Loucy (cell line): ENCODE data around the gene PDZD7.

Experiments used
- H2AFZ ChIP-seq: fragments of 200-600 bp; sonication (generic); 2 replicates; pipeline ENCODE4 v1.6.0; 2016; ENCODE audit warnings: antibody characterized with exemption, mild to moderate bottlenecking, low read length, moderate library complexity
- H3F3A ChIP-seq: fragments of 200-600 bp; 2 replicates; pipeline ENCODE4 v1.6.0; 2016; ENCODE audit warnings: antibody characterized with exemption, low read depth, mild to moderate bottlenecking
- H3K27me3 ChIP-seq: fragments of 200-600 bp; sonication (generic); 2 replicates; pipeline ENCODE4 v1.6.1; 2014; ENCODE audit warnings: low read length, mild to moderate bottlenecking; ENCODE audit not compliant: insufficient read depth, poor library complexity, severe bottlenecking
- H3K36me3 ChIP-seq: fragments of 200-600 bp; sonication (generic); 2 replicates; pipeline ENCODE4 v1.6.1; 2016; ENCODE audit warnings: low read length; ENCODE audit not compliant: insufficient read depth
- H3K4me1 ChIP-seq: fragments of 200-600 bp; sonication (generic); 2 replicates; pipeline ENCODE4 v1.5.1; 2014; ENCODE audit warnings: low read length, mild to moderate bottlenecking; ENCODE audit not compliant: insufficient read depth, poor library complexity, severe bottlenecking
- H3K4me2 ChIP-seq: fragments of 200-600 bp; sonication (generic); 2 replicates; pipeline ENCODE4 v1.6.0; 2014; ENCODE audit warnings: antibody characterized with exemption, low read length, low read depth, mild to moderate bottlenecking; ENCODE audit not compliant: poor library complexity, severe bottlenecking
- H3K4me3 ChIP-seq: fragments of 200-600 bp; sonication (generic); 2 replicates; pipeline ENCODE4 v1.5.1; 2014; ENCODE audit warnings: low read length, mild to moderate bottlenecking, mixed read lengths; ENCODE audit not compliant: poor library complexity, severe bottlenecking
- H3K79me2 ChIP-seq: fragments of 200-600 bp; sonication (generic); 2 replicates; pipeline ENCODE4 v1.6.1; 2014; ENCODE audit warnings: low read length; ENCODE audit not compliant: insufficient read depth
- H3K9ac ChIP-seq: fragments of 200-600 bp; sonication (generic); 2 replicates; pipeline ENCODE4 v1.6.0; 2014; ENCODE audit warnings: mild to moderate bottlenecking, low read depth, low read length, moderate library complexity; ENCODE audit not compliant: poor library complexity, severe bottlenecking
- H3K9me2 ChIP-seq: fragments of 200-600 bp; sonication (generic); replicated peaks from 2 replicates; pipeline ENCODE4 v1.6.1; 2016; ENCODE audit warnings: low read depth, low read length, mixed read lengths
- H3K9me3 ChIP-seq: fragments of 200-600 bp; sonication (generic); 2 replicates; pipeline ENCODE4 v1.6.1; 2014; ENCODE audit warnings: mild to moderate bottlenecking, antibody characterized with exemption, low read length, low read depth; ENCODE audit not compliant: insufficient read depth
- H4K20me1 ChIP-seq: fragments of 200-600 bp; sonication (generic); 2 replicates; pipeline ENCODE4 v1.6.0; 2014; ENCODE audit warnings: antibody characterized with exemption, low read length, mild to moderate bottlenecking; ENCODE audit not compliant: insufficient read depth, poor library complexity, severe bottlenecking
- CTCF ChIP-seq: fragments of 200-600 bp; sonication (generic); conservative IDR thresholded peaks from 2 replicates; pipeline ENCODE4 v1.5.1; 2014; ENCODE audit warnings: mild to moderate bottlenecking, antibody characterized with exemption, low read length
- EZH2phosphoT487 ChIP-seq: fragments of 200-600 bp; IDR thresholded peaks from 2 replicates; pipeline ENCODE4 v1.6.1; 2018; ENCODE audit warnings: antibody characterized with exemption, mild to moderate bottlenecking, moderate library complexity, borderline replicate concordance

PDZD7 gene

GRCh38 chr10:100993986-100994708, 36.8 kb downstream of the PDZD7 start:
- no peak overlapping the region for H3K4me3 ChIP-seq
- peaks cover 12% of the 10 kb centered on the region; the same call in 1 of the 2 replicates for H3K36me3 ChIP-seq
- H3K4me1 ChIP-seq, result peaks cover 26% of the 10 kb centered on the region
- no peaks in the 10 kb centered on the region for H3K9me3 ChIP-seq
- H2AFZ ChIP-seq, result no peak overlapping the region
- H3F3A ChIP-seq, result no peaks in the 10 kb centered on the region
- no peaks in the 10 kb centered on the region for H3K27me3 ChIP-seq
- no peak overlapping the region for H3K9ac ChIP-seq
- no peak overlapping the region for H3K4me2 ChIP-seq
- H3K79me2 ChIP-seq, result peaks cover 20% of the 10 kb centered on the region; the same call in 1 of the 2 replicates
- no peaks in the 10 kb centered on the region for H3K9me2 ChIP-seq
- no peaks in the 10 kb centered on the region for H4K20me1 ChIP-seq
- TF ChIP-seq EZH2phosphoT487 (no peak), CTCF (peak; percentile 55)

- Histone ChIP-seq H3K27me3 (no peaks in the 10 kb centered on the region), H3K9me2 (no peaks in the 10 kb centered on the region), H3K36me3 (peaks cover 12% of the 10 kb centered on the region; the same call in 1 of the 2 replicates), H3K4me3 (peak overlapping the region; percentile 99), H3K9me3 (no peaks in the 10 kb centered on the region), H3K4me1 (peaks cover 33% of the 10 kb centered on the region), H3F3A (no peaks in the 10 kb centered on the region), H3K79me2 (peaks cover 51% of the 10 kb centered on the region), H3K4me2 (peak overlapping the region; percentile 89), H3K9ac (peak overlapping the region; percentile 93), H4K20me1 (peaks cover 23% of the 10 kb centered on the region), H2AFZ (no peak overlapping the region)
- no peak for TF ChIP-seq EZH2phosphoT487
- TF ChIP-seq CTCF, result no peak
These were observed 41.8 kb downstream of the PDZD7 start for GRCh38 chr10:100989088-100989487.

GRCh38 chr10:100988166-100988565, 42.8 kb downstream of the PDZD7 start:
- Histone ChIP-seq H3K4me2 (peak overlapping the region; percentile 89), H3K27me3 (no peaks in the 10 kb centered on the region), H3F3A (no peaks in the 10 kb centered on the region), H3K9me2 (no peaks in the 10 kb centered on the region), H3K36me3 (peaks cover 12% of the 10 kb centered on the region; the same call in 1 of the 2 replicates), H3K4me1 (peaks cover 33% of the 10 kb centered on the region), H3K4me3 (peak overlapping the region; percentile 99), H3K79me2 (peaks cover 51% of the 10 kb centered on the region), H2AFZ (no peak overlapping the region), H4K20me1 (peaks cover 23% of the 10 kb centered on the region), H3K9ac (peak overlapping the region; percentile 93), H3K9me3 (no peaks in the 10 kb centered on the region)
- TF ChIP-seq EZH2phosphoT487, result no peak
- TF ChIP-seq CTCF, result no peak
